ENCODE measurements around the gene C14orf119.

DNA sequence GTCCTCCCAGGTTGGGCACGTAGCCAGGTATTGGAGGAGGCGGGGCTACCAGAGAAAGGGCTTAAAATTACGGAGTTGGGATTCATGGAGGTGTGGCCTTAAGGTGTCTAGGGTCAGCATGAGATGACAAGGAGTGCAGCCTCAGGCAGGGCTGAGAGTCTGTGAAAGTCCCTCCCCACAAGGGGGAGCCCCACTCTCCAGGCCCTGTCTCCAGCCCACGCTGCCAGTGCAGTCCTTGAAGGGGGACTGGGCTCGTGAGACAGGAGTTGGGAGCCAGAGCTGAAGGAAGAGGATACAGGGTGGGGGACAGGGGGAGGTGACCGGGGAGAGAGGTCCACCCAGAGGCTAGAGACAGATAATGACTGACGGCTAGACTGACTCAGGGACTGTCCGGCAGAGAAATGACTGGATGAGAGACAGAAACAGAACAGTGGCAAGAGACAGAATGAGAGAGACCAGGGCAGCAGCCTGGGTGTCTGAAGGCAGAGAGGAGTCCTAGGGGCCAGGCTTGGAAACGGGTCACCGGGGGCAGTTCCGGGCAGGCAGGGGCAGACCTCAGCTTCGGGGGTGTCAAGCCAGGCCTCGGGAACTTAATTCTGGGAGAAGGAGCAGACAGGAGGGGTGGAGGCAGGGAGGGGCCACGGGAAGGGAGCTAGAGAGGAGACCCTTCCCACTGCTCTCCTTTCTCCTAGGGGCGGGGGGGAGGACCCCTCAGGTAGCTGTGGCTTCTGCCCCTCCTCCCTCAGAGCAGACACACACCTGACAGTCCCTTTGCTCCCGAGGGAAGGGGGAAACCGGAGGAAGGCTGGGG lies 39.0 kb upstream of the C14orf119 start:
- TF ChIP-seq, protein P1, sequence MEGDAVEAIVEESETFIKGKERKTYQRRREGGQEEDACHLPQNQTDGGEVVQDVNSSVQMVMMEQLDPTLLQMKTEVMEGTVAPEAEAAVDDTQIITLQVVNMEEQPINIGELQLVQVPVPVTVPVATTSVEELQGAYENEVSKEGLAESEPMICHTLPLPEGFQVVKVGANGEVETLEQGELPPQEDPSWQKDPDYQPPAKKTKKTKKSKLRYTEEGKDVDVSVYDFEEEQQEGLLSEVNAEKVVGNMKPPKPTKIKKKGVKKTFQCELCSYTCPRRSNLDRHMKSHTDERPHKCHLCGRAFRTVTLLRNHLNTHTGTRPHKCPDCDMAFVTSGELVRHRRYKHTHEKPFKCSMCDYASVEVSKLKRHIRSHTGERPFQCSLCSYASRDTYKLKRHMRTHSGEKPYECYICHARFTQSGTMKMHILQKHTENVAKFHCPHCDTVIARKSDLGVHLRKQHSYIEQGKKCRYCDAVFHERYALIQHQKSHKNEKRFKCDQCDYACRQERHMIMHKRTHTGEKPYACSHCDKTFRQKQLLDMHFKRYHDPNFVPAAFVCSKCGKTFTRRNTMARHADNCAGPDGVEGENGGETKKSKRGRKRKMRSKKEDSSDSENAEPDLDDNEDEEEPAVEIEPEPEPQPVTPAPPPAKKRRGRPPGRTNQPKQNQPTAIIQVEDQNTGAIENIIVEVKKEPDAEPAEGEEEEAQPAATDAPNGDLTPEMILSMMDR (IDR thresholded peaks at IDR 0.05), result peak in 5 of 6 experiments; percentile 29 to 59 (median 40)
- no peak for TF ChIP-seq POLR2A (IDR thresholded peaks at IDR 0.05)

All from thyroid gland (tissue), 4 donors.